Endothelial cell of umbilical vein (primary cell): ENCODE results near the gene CHST11.

ENCODE experiments used
- CTCF ChIP-seq, 2 donors: IDR thresholded peaks; 1 replicate in 1 of 2; 2 replicates in 1 of 2; pipeline ENCODE4 v1.5.1; 2011; ENCODE audit warnings: low read length in 2 of 2, mild to moderate bottlenecking in 2 of 2, moderate library complexity in 2 of 2, control low read depth in 1 of 2, inconsistent platforms in 1 of 2, low read depth in 1 of 2; ENCODE audit not compliant: insufficient read depth in 1 of 2; ENCODE audit errors: extremely low read depth in 1 of 2
- POLR2AphosphoS5 ChIP-seq: IDR thresholded peaks from 2 replicates; pipeline ENCODE4 v1.6.1; 2012; ENCODE audit warnings: low read depth, mild to moderate bottlenecking, control low read depth, low read length, moderate library complexity; ENCODE audit not compliant: insufficient read depth

DNA sequence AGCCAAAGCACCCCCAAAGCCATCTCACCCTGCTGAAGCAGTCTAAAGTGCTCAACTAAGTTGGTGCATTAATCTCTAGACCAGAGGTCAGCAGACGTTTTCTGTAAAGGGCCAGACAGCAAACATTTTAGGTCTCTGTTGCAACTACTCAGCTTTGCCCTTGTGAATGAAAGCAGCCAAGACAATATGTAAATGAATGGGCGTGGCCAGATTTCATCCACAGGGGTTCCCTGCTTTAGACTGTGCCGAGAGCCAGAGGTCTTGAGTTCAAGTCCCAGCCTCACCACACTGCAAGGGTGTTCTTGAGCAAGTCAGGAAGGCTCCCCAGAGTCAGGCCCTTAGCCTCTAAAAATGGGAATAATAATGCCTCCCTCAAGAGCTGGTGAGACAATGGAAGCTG lies 166.2 kb downstream of the CHST11 start:
- TF ChIP-seq CTCF (IDR thresholded peaks at IDR 0.05; ENCODE audit: extremely low read depth in 1 of 2, insufficient read depth in 1 of 2, low read depth in 1 of 2, low read length in 2 of 2) = no peak
- TF ChIP-seq POLR2AphosphoS5 = no peak
